ENCODE measurements around the gene GRAMD1C.

DNA sequence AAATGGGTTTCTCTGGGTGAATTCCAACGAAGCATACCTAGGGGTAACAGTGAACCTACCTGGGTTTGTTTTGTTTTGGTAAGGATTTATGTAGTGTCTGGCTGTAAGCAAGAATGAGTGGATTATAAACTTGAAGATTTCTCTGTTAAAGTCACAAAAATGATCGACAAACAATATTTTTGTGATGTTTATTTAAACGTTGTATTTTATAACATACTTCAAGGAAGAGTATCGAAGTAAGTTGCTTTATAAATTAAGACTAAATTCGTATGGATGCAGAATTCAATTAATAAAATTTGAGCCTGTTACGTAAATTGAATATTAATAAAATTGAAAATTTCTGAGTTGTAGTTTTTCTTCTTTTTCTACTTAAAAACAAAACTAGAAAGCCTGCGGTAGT is 108.2 kb downstream of the GRAMD1C start:
- TF ChIP-seq RAD21 (conservative IDR thresholded peaks at IDR 0.05 in 1 of 2, IDR thresholded peaks at IDR 0.05 in 1 of 2) (no peak), ZSCAN20 (CRISPR knock-in tag; IDR thresholded peaks at IDR 0.05) (no peak), MAFK (IDR thresholded peaks at IDR 0.05; ENCODE audit: partially characterized antibody) (no peak), JUN (IDR thresholded peaks at IDR 0.05) (no peak), EHMT2 (IDR thresholded peaks at IDR 0.05; ENCODE audit: low read depth) (no peak), POLR2A (IDR thresholded peaks at IDR 0.05; ENCODE audit: low read length) (no peak), CEBPB (IDR thresholded peaks at IDR 0.05) (no peak), PHF8 (IDR thresholded peaks at IDR 0.05; ENCODE audit: borderline replicate concordance, low read depth) (no peak), CHD4 (IDR thresholded peaks at IDR 0.05; ENCODE audit: borderline replicate concordance) (no peak)
- TF ChIP-seq, protein P1, sequence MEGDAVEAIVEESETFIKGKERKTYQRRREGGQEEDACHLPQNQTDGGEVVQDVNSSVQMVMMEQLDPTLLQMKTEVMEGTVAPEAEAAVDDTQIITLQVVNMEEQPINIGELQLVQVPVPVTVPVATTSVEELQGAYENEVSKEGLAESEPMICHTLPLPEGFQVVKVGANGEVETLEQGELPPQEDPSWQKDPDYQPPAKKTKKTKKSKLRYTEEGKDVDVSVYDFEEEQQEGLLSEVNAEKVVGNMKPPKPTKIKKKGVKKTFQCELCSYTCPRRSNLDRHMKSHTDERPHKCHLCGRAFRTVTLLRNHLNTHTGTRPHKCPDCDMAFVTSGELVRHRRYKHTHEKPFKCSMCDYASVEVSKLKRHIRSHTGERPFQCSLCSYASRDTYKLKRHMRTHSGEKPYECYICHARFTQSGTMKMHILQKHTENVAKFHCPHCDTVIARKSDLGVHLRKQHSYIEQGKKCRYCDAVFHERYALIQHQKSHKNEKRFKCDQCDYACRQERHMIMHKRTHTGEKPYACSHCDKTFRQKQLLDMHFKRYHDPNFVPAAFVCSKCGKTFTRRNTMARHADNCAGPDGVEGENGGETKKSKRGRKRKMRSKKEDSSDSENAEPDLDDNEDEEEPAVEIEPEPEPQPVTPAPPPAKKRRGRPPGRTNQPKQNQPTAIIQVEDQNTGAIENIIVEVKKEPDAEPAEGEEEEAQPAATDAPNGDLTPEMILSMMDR (IDR thresholded peaks at IDR 0.05), result no peak
- TF ChIP-seq, protein P2, sequence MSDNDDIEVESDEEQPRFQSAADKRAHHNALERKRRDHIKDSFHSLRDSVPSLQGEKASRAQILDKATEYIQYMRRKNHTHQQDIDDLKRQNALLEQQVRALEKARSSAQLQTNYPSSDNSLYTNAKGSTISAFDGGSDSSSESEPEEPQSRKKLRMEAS (IDR thresholded peaks at IDR 0.05), result no peak
